Left lung (tissue), 10 donors: ENCODE results near the gene HIF1AN. TPM values are rescaled to one million over a fixed set of nuclear protein-coding genes. Genes with fewer than 3 reads are reported as not detected.

ENCODE experiments used
- ATAC-seq: fragments of 200-7000 bp; cut with Tn5 transposase; one replicate; pipeline ENCODE4 v1.9.1; 2020; ENCODE audit warnings: moderate library complexity
- DNase-seq, 4 donors: peaks; one replicate each; pipeline ENCODE4 v3.0.0-alpha.2; 2013 to 2020
- H3K27ac ChIP-seq, 2 donors: fragments of 200-600 bp; sonication (generic) in 1 of 2; one replicate each; pipeline versions ENCODE4 v1.5.0 to v1.8.0; 2020 to 2021
- H3K27me3 ChIP-seq, 2 donors: fragments of 200-600 bp; sonication (generic) in 1 of 2; one replicate each; pipeline versions ENCODE4 v1.5.0 to v1.8.0; 2020 to 2021
- H3K36me3 ChIP-seq, 2 donors: fragments of 200-600 bp; sonication (generic) in 1 of 2; one replicate each; pipeline versions ENCODE4 v1.5.0 to v1.8.0; 2020 to 2021
- H3K4me1 ChIP-seq, 2 donors: fragments of 200-600 bp; one replicate each; pipeline ENCODE4 v1.8.0; 2021
- H3K4me3 ChIP-seq, 2 donors: fragments of 200-600 bp; sonication (generic) in 1 of 2; one replicate each; pipeline versions ENCODE4 v1.5.0 to v1.8.0; 2020 to 2021; ENCODE audit warnings: mild to moderate bottlenecking in 1 of 2
- H3K9me3 ChIP-seq, 2 donors: fragments of 200-600 bp; sonication (generic) in 1 of 2; one replicate each; pipeline versions ENCODE4 v1.5.0 to v1.8.0; 2020 to 2021
- CTCF ChIP-seq, 2 donors: fragments of 200-600 bp; sonication (generic) in 1 of 2; IDR thresholded peaks; one replicate each; pipeline versions ENCODE4 v1.5.0 to v1.8.0; 2021; ENCODE audit warnings: antibody characterized with exemption in 2 of 2
- intact Hi-C, 2 donors: fragments of 100-400 bp; cut with DNase I; formaldehyde crosslinking; loops; one replicate each; pipeline versions ENCODE4 v1.11.2 to v1.14.2; 2022
- polyA plus RNA-seq, 6 donors: library from polyadenylated mRNA; unstranded; fragments of 120-200 nt; gene quantifications; one replicate each; pipeline ENCODE4 v1.2.1, GENCODE V29; 2013; ENCODE audit not compliant: insufficient read length in 6 of 6
- total RNA-seq, 2 donors: library from RNA; stranded (reverse); fragmentation: NEBNext Ultra II Directional; extraction: Animal tissue kit (Norgen Biotek cat#: 25700); gene quantifications; one replicate each; pipeline ENCODE4 v1.2.1, GENCODE V29; 2021
- donor health status: DM: no; HTN: yes; CAD: no.
- donor health status: DM: no; HTN: no; CAD: no.

The HIF1AN gene
- total and polyA plus RNA-seq, 8 donors, result 35.7 to 41.5 (median 37.9) TPM

GRCh38 chr10:100505164-100505563 lies 30.6 kb upstream of the HIF1AN start:
- DNase-seq, result no peak
- Histone ChIP-seq H3K27ac (no peak overlapping the region), H3K4me3 (no peak overlapping the region), H3K27me3 (no peaks in the 10 kb centered on the region), H3K36me3 (peaks cover 0 to 48% of the 10 kb centered on the region in 2 donors), H3K4me1 (peaks cover 0 to 14% of the 10 kb centered on the region in 2 donors), H3K9me3 (no peaks in the 10 kb centered on the region)
- intact Hi-C loops, result no loop called here
- no peak for ATAC-seq
- no peak for TF ChIP-seq CTCF (IDR thresholded peaks at IDR 0.05)

- Histone ChIP-seq H3K27ac (no peak overlapping the region), H3K36me3 (peaks cover 0 to 32% of the 10 kb centered on the region in 2 donors), H3K9me3 (no peaks in the 10 kb centered on the region), H3K4me1 (peaks cover 0 to 28% of the 10 kb centered on the region in 2 donors), H3K4me3 (no peak overlapping the region), H3K27me3 (no peaks in the 10 kb centered on the region)
- intact Hi-C loops, result no loop called here
- ATAC-seq (no peak), DNase-seq (no peak)
- TF ChIP-seq CTCF (IDR thresholded peaks at IDR 0.05), result no peak
Observed at GRCh38 chr10:100506596-100507356, 29.0 kb upstream of the HIF1AN start.

- DNase-seq, result no peak
Observed at GRCh38 chr10:100507357-100507732, 28.4 kb upstream of the HIF1AN start.

GRCh38 chr10:100508266-100508665 lies 27.5 kb upstream of the HIF1AN start:
- TF ChIP-seq CTCF (IDR thresholded peaks at IDR 0.05), result no peak
- Histone ChIP-seq H3K4me3 (no peak overlapping the region), H3K27ac (no peak overlapping the region), H3K27me3 (no peaks in the 10 kb centered on the region), H3K36me3 (peaks cover 0 to 32% of the 10 kb centered on the region in 2 donors), H3K9me3 (no peaks in the 10 kb centered on the region), H3K4me1 (peaks cover 0 to 28% of the 10 kb centered on the region in 2 donors)
- ATAC-seq (no peak), DNase-seq (no peak)
- intact Hi-C loops, result no loop called here

More at GRCh38 chr10:100507357-100507732, 28.4 kb upstream of the HIF1AN start:
- no peaks in the 10 kb centered on the region for H3K9me3 ChIP-seq
- H3K4me3 ChIP-seq, result no peak overlapping the region
- peaks cover 0 to 28% of the 10 kb centered on the region in 2 donors for H3K4me1 ChIP-seq
- peaks cover 0 to 26% of the 10 kb centered on the region in 2 donors for H3K36me3 ChIP-seq
- intact Hi-C loops, result no loop called here
- no peaks in the 10 kb centered on the region for H3K27me3 ChIP-seq
- no peak overlapping the region for H3K27ac ChIP-seq
- TF ChIP-seq CTCF (IDR thresholded peaks at IDR 0.05), result no peak
- ATAC-seq, result no peak

- ATAC-seq (peak; percentile 68), DNase-seq (no peak)
- TF ChIP-seq CTCF (IDR thresholded peaks at IDR 0.05), result peak; percentile 11 to 25
- H3K27ac ChIP-seq, result no peak overlapping the region
- H3K9me3 ChIP-seq, result no peaks in the 10 kb centered on the region
- intact Hi-C loops, result no loop called here
- H3K36me3 ChIP-seq, result peaks cover 0 to 34% of the 10 kb centered on the region in 2 donors
- no peak overlapping the region for H3K4me3 ChIP-seq
- peaks cover 0 to 28% of the 10 kb centered on the region in 2 donors for H3K4me1 ChIP-seq
- no peaks in the 10 kb centered on the region for H3K27me3 ChIP-seq
Observed at GRCh38 chr10:100508691-100509150, 27.0 kb upstream of the HIF1AN start.
